GM23338 (cell line): ENCODE results near the gene TIMM23.
"Not testable (repeated sequence)": the region's sequence is repeated elsewhere in the genome, so short reads cannot be mapped to it uniquely, and the experiment has no call there.

Experiments
- CREB1 ChIP-seq: fragments of 250-450 bp; sonication (Bioruptor Pico); IDR thresholded peaks from 2 replicates; pipeline ENCODE4 v1.5.0; 2020; ENCODE audit warnings: low read depth, mild to moderate bottlenecking, moderate library complexity
- CTCF ChIP-seq, 2 experiments: fragments of 200-600 bp in 1 of 2; sonication (generic) in 1 of 2; conservative IDR thresholded peaks; 2 replicates each; pipeline versions ENCODE4 v1.5.1 to v1.6.1; 2016 to 2017; ENCODE audit warnings: antibody characterized with exemption in 2 of 2, low read depth in 2 of 2, mild to moderate bottlenecking in 2 of 2, moderate library complexity in 1 of 2
- ETS1 ChIP-seq: IDR thresholded peaks from 2 replicates; pipeline ENCODE4 v1.6.1; 2016; ENCODE audit warnings: antibody characterized with exemption
- EZH2 ChIP-seq: fragments of 200-600 bp; sonication (generic); IDR thresholded peaks from one replicate; pipeline ENCODE4 v1.8.0; 2017; ENCODE audit warnings: antibody characterized with exemption, mild to moderate bottlenecking, low read depth; ENCODE audit not compliant: unreplicated experiment
- EZH2phosphoT487 ChIP-seq: fragments of 200-600 bp; sonication (generic); IDR thresholded peaks from one replicate; pipeline ENCODE4 v1.8.1; 2018; ENCODE audit warnings: antibody characterized with exemption; ENCODE audit not compliant: unreplicated experiment
- JUNB ChIP-seq: IDR thresholded peaks from one replicate; pipeline ENCODE4 v1.6.1; 2016; ENCODE audit warnings: antibody characterized with exemption; ENCODE audit not compliant: unreplicated experiment
- NANOG ChIP-seq: IDR thresholded peaks from 2 replicates; pipeline ENCODE4 v1.6.1; 2016; ENCODE audit warnings: antibody characterized with exemption, borderline replicate concordance
- POLR2AphosphoS5 ChIP-seq: IDR thresholded peaks from 2 replicates; pipeline ENCODE4 v1.6.1; 2016; ENCODE audit warnings: antibody characterized with exemption, low read depth
- REST ChIP-seq: IDR thresholded peaks from one replicate; pipeline ENCODE4 v1.6.1; 2018; ENCODE audit warnings: antibody characterized with exemption; ENCODE audit not compliant: unreplicated experiment
- STAT1 ChIP-seq: IDR thresholded peaks from one replicate; pipeline ENCODE4 v1.6.1; 2016; ENCODE audit warnings: antibody characterized with exemption; ENCODE audit not compliant: unreplicated experiment
- ZNF114 ChIP-seq: fragments of 250-450 bp; sonication (Bioruptor Pico); IDR thresholded peaks from 2 replicates; pipeline ENCODE4 v1.5.0; 2020; ENCODE audit warnings: mild to moderate bottlenecking, moderate library complexity
- ZNF331 ChIP-seq: fragments of 250-450 bp; sonication (Bioruptor Pico); IDR thresholded peaks from 2 replicates; pipeline ENCODE4 v1.5.0; 2020; ENCODE audit warnings: low read depth, mild to moderate bottlenecking, moderate library complexity
- TF ChIP-seq, protein P1 (sequence below): fragments of 250-450 bp; sonication (Bioruptor Pico); IDR thresholded peaks from 2 replicates; pipeline ENCODE4 v1.5.0; 2020; ENCODE audit warnings: mild to moderate bottlenecking, moderate library complexity

DNA sequence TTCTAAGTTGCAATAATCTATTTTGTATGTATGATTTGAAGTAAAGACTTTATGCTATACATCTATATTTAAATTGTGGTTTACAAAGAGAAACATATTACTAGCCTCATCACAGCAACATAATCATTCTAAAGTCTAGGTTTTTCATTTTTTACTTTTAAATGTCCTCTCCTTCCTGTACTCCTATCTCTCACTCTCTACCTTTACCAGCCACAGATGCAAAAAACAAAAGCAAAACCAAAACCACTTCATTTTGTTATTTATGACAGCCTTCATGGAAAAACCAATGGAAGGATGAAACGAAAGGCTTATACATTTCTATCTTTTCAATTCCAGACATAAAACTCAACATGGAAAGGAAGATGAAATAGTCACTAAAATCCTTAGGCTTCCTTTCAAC lies 31.1 kb upstream of the TIMM23 start:
- not testable (repeated sequence) for TF ChIP-seq CTCF (conservative IDR thresholded peaks at IDR 0.05; ENCODE audit: low read depth in 2 of 2); EZH2; CREB1 (CRISPR knock-in tag); REST; POLR2AphosphoS5; ETS1; EZH2phosphoT487; STAT1; ZNF331 (CRISPR knock-in tag); JUNB; ZNF114; NANOG
- TF ChIP-seq, protein P1, sequence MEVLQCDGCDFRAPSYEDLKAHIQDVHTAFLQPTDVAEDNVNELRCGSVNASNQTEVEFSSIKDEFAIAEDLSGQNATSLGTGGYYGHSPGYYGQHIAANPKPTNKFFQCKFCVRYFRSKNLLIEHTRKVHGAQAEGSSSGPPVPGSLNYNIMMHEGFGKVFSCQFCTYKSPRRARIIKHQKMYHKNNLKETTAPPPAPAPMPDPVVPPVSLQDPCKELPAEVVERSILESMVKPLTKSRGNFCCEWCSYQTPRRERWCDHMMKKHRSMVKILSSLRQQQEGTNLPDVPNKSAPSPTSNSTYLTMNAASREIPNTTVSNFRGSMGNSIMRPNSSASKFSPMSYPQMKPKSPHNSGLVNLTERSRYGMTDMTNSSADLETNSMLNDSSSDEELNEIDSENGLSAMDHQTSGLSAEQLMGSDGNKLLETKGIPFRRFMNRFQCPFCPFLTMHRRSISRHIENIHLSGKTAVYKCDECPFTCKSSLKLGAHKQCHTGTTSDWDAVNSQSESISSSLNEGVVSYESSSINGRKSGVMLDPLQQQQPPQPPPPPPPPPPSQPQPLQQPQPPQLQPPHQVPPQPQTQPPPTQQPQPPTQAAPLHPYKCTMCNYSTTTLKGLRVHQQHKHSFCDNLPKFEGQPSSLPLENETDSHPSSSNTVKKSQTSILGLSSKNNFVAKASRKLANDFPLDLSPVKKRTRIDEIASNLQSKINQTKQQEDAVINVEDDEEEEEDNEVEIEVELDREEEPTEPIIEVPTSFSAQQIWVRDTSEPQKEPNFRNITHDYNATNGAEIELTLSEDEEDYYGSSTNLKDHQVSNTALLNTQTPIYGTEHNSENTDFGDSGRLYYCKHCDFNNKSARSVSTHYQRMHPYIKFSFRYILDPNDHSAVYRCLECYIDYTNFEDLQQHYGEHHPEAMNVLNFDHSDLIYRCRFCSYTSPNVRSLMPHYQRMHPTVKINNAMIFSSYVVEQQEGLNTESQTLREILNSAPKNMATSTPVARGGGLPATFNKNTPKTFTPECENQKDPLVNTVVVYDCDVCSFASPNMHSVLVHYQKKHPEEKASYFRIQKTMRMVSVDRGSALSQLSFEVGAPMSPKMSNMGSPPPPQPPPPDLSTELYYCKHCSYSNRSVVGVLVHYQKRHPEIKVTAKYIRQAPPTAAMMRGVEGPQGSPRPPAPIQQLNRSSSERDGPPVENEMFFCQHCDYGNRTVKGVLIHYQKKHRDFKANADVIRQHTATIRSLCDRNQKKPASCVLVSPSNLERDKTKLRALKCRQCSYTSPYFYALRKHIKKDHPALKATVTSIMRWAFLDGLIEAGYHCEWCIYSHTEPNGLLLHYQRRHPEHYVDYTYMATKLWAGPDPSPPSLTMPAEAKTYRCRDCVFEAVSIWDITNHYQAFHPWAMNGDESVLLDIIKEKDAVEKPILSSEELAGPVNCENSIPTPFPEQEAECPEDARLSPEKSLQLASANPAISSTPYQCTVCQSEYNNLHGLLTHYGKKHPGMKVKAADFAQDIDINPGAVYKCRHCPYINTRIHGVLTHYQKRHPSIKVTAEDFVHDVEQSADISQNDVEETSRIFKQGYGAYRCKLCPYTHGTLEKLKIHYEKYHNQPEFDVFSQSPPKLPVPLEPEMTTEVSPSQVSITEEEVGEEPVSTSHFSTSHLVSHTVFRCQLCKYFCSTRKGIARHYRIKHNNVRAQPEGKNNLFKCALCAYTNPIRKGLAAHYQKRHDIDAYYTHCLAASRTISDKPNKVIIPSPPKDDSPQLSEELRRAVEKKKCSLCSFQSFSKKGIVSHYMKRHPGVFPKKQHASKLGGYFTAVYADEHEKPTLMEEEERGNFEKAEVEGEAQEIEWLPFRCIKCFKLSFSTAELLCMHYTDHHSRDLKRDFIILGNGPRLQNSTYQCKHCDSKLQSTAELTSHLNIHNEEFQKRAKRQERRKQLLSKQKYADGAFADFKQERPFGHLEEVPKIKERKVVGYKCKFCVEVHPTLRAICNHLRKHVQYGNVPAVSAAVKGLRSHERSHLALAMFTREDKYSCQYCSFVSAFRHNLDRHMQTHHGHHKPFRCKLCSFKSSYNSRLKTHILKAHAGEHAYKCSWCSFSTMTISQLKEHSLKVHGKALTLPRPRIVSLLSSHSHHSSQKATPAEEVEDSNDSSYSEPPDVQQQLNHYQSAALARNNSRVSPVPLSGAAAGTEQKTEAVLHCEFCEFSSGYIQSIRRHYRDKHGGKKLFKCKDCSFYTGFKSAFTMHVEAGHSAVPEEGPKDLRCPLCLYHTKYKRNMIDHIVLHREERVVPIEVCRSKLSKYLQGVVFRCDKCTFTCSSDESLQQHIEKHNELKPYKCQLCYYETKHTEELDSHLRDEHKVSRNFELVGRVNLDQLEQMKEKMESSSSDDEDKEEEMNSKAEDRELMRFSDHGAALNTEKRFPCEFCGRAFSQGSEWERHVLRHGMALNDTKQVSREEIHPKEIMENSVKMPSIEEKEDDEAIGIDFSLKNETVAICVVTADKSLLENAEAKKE (CRISPR knock-in tag), result not testable (repeated sequence)
